Immature natural killer cell (primary cell): Measurements from ENCODE around the gene DLGAP3. TPM values are rescaled to one million over a fixed set of nuclear protein-coding genes. Genes with fewer than 3 reads are reported as not detected.
"Not testable (repeated sequence)": the region's sequence is repeated elsewhere in the genome, so short reads cannot be mapped to it uniquely, and the experiment has no call there.

ENCODE experiments used
- DNase-seq, 3 donors: peaks; one replicate each; pipeline ENCODE4 v3.0.0; 2022; ENCODE audit warnings: mixed read lengths in 1 of 3
- H3K27ac Mint-ChIP-seq, 6 donors: one replicate each; pipeline ENCODE4 v1.8.0; 2020; ENCODE audit warnings: mixed read lengths in 6 of 6, mild to moderate bottlenecking in 5 of 6, inconsistent platforms in 4 of 6, moderate library complexity in 3 of 6
- H3K27me3 Mint-ChIP-seq, 3 donors: one replicate each; pipeline ENCODE4 v1.8.0; 2020 to 2021; ENCODE audit warnings: low read depth in 3 of 3, mild to moderate bottlenecking in 3 of 3, mixed read lengths in 3 of 3, moderate library complexity in 3 of 3, inconsistent platforms in 1 of 3
- H3K36me3 Mint-ChIP-seq, 3 donors: one replicate each; pipeline ENCODE4 v1.8.0; 2020; ENCODE audit warnings: mixed read lengths in 3 of 3, inconsistent platforms in 2 of 3, mild to moderate bottlenecking in 2 of 3
- H3K4me1 Mint-ChIP-seq, 2 donors: one replicate each; pipeline ENCODE4 v1.8.0; 2020; ENCODE audit warnings: inconsistent platforms in 2 of 2, mild to moderate bottlenecking in 2 of 2, mixed read lengths in 2 of 2, moderate library complexity in 1 of 2
- H3K4me3 Mint-ChIP-seq, 5 donors: one replicate each; pipeline ENCODE4 v1.8.0; 2020; ENCODE audit warnings: mild to moderate bottlenecking in 5 of 5, mixed read lengths in 5 of 5, inconsistent platforms in 3 of 5, moderate library complexity in 3 of 5
- H3K9me3 Mint-ChIP-seq, 6 donors: one replicate each; pipeline ENCODE4 v1.8.0; 2020; ENCODE audit warnings: mild to moderate bottlenecking in 6 of 6, mixed read lengths in 6 of 6, inconsistent platforms in 4 of 6, moderate library complexity in 3 of 6
- polyA plus RNA-seq, 3 donors: library from polyadenylated mRNA; unstranded; fragments of 300-500 nt; fragmentation: Illumina TruSeq; gene quantifications; one replicate each; pipeline ENCODE4 v1.2.3, GENCODE V29; 2021

The DLGAP3 gene
- polyA plus RNA-seq, 3 donors from 2014 or later = 0.10 TPM; not detected in 2

GRCh38 chr1:34825455-34826091, 103.9 kb downstream of the DLGAP3 start:
- no peak for DNase-seq
- Mint-ChIP-seq H3K27ac (no peak overlapping the region), H3K4me3 (no peak overlapping the region), H3K4me1 (peaks cover 0 to 1% of the 10 kb centered on the region in 2 donors), H3K9me3 (no peaks in the 10 kb centered on the region), H3K36me3 (peaks cover under 1 to 3% (median 3%) of the 10 kb centered on the region in 3 donors), H3K27me3 (no peaks in the 10 kb centered on the region)

DNA sequence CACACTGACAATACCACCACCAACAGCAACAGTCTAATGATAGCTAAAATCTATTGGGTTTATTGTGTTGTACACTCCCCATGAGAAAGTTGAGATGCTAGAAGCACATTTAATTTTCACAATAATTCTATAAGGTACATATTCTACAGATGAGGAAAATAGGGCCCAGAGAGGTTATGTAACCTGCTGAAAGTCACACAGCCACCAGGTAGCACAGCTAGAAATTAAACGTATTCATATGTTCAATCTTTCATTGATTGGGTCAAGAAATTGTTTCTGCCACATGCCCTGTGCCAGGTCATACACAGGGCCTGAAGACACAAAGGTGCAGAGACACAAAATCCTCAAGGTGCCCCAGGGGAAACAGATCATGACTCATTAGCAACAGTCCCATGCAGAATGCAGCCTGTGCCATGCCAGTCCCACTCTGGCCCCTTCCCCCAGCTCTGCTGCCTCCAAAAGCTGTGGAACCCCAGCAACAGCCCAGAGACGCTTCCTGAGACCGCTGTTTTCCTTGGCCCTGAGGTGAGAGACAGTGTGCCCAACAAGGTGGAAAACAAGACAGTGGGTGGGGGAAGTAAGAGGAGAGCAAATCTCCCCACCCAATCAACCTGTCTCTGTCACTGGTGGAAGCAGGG, 104.5 kb downstream of the DLGAP3 start:
- Mint-ChIP-seq H3K9me3 (no peaks in the 10 kb centered on the region), H3K27me3 (no peaks in the 10 kb centered on the region), H3K4me3 (no peak overlapping the region), H3K4me1 (peaks cover 0 to 1% of the 10 kb centered on the region in 2 donors), H3K27ac (no peak overlapping the region), H3K36me3 (peaks cover 3 to 6% (median 3%) of the 10 kb centered on the region in 3 donors)
- DNase-seq = no peak

DNA sequence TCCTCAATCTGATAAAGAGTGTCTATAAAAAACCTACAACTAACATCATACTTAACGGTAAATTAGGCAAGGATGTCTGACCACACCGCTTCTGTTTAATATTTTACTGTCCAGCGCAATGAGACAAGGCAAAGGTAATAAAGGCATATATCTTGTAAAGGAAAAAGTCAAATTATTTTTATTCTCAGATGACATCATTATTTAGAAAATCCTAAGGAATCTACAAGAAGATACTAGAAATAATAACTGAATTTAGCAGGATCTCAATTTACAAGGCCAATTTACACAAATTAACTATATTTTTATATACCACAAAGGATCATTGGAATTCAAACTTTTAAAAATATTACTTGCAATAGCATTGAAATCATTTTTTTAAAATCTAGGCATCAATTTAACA, 107.2 kb downstream of the DLGAP3 start:
- Mint-ChIP-seq H3K4me1 (no peaks in the 10 kb centered on the region), H3K9me3 (no peaks in the 10 kb centered on the region), H3K36me3 (peaks cover 0 to 6% (median 3%) of the 10 kb centered on the region in 3 donors), H3K4me3 (no peak overlapping the region), H3K27ac (no peak overlapping the region), H3K27me3 (no peaks in the 10 kb centered on the region)
- DNase-seq = no peak

DNA sequence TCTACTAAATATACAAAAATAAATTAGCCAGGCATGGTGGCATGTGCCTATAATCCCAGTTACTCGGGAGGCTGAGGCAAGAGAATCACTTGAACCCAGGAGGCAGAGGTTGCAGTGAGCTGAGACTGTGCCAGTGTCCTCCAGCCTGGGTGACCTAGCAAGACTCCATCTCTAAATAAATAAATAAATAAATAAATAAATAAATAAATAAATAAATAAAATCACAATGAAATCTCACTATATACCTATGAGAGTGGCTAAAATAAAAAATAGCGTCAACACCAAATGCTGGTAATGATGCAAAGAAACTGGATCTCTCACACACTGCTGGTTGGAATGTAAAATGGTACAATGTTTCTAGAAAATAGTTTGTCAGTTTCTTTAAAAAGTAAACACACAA, 110.6 kb downstream of the DLGAP3 start:
- not testable (repeated sequence) for H3K4me3 Mint-ChIP-seq, H3K27ac Mint-ChIP-seq, H3K4me1 Mint-ChIP-seq, H3K36me3 Mint-ChIP-seq, DNase-seq, H3K27me3 Mint-ChIP-seq, H3K9me3 Mint-ChIP-seq

- peaks cover 0 to 6% (median 0%) of the 10 kb centered on the region in 3 donors for H3K36me3 Mint-ChIP-seq
- no peak for DNase-seq
- no peaks in the 10 kb centered on the region for H3K4me1 Mint-ChIP-seq
- H3K27me3 Mint-ChIP-seq = peaks cover 0 to 6% (median 2%) of the 10 kb centered on the region in 3 donors
- H3K27ac Mint-ChIP-seq = no peak overlapping the region
- H3K9me3 Mint-ChIP-seq = no peaks in the 10 kb centered on the region
- no peak overlapping the region for H3K4me3 Mint-ChIP-seq
Measured at GRCh38 chr1:34816778-34817177, 112.7 kb downstream of the DLGAP3 start.

GRCh38 chr1:34816332-34816731, 113.1 kb downstream of the DLGAP3 start:
- no peak for DNase-seq
- H3K9me3 Mint-ChIP-seq = no peaks in the 10 kb centered on the region
- no peaks in the 10 kb centered on the region for H3K4me1 Mint-ChIP-seq
- H3K27me3 Mint-ChIP-seq = peaks cover 0 to 6% (median 2%) of the 10 kb centered on the region in 3 donors
- H3K4me3 Mint-ChIP-seq = no peak overlapping the region
- no peak overlapping the region for H3K27ac Mint-ChIP-seq
- H3K36me3 Mint-ChIP-seq = peaks cover 0 to 6% (median 0%) of the 10 kb centered on the region in 3 donors

Other genes with a start within 250 kb of the DLGAP3 start
- not detected for gene GJB5, start 174.6 kb downstream of the DLGAP3 start, polyA plus RNA-seq
- not detected for gene GJB4, start 169.9 kb downstream of the DLGAP3 start, polyA plus RNA-seq
- not detected for gene GJB3, start 148.4 kb downstream of the DLGAP3 start, polyA plus RNA-seq
- not detected for gene GJA4, start 136.7 kb downstream of the DLGAP3 start, polyA plus RNA-seq
- gene SMIM12, start 69.9 kb downstream of the DLGAP3 start, polyA plus RNA-seq = 100 to 1,000 TPM in 2 of 3 donors, 10 to 100 TPM in 1; 96.5 to 169 (median 114) TPM
- gene TMEM35B, start 55.7 kb upstream of the DLGAP3 start, polyA plus RNA-seq = 100 to 1,000 TPM; 124 to 214 (median 186) TPM
- gene ZMYM6, start 102.3 kb upstream of the DLGAP3 start, polyA plus RNA-seq = 1 to 10 TPM; 5.9 to 8.0 (median 6.2) TPM
- gene ZMYM1, start 149.7 kb upstream of the DLGAP3 start, polyA plus RNA-seq = 10 to 100 TPM in 2 of 3 donors, 1 to 10 TPM in 1; 8.6 to 18.9 (median 10.2) TPM